OCI-M1 (cell line): Measurements from ENCODE around the gene KLHL12.

ENCODE experiments used
- DNase-seq: peaks from one replicate; lab custom pipeline; 2025; lab: John Stamatoyannopoulos, UW

Gene KLHL12

GRCh38 chr1:202888221-202888530, 38.9 kb downstream of the KLHL12 start:
- no peak for DNase-seq

GRCh38 chr1:202880961-202881460, 46.0 kb downstream of the KLHL12 start:
- DNase-seq = no peak

- DNase-seq = no peak
Observed at GRCh38 chr1:202880062-202880461, 47.0 kb downstream of the KLHL12 start.

GRCh38 chr1:202879128-202879527, 47.9 kb downstream of the KLHL12 start:
- DNase-seq = no peak

GRCh38 chr1:202873026-202873425, 54.0 kb downstream of the KLHL12 start:
- DNase-seq = no peak

- DNase-seq = no peak
Observed at GRCh38 chr1:202871367-202871766, 55.7 kb downstream of the KLHL12 start.

GRCh38 chr1:202862679-202863560, 64.1 kb downstream of the KLHL12 start:
- no peak for DNase-seq

- DNase-seq = peak; percentile 85
Observed at GRCh38 chr1:202861420-202862132, 65.5 kb downstream of the KLHL12 start.

GRCh38 chr1:202860744-202861419, 66.2 kb downstream of the KLHL12 start:
- no peak for DNase-seq

- DNase-seq = no peak
Observed at GRCh38 chr1:202858789-202859414, 68.1 kb downstream of the KLHL12 start.

GRCh38 chr1:202858331-202858730, 68.7 kb downstream of the KLHL12 start:
- DNase-seq = no peak

- DNase-seq = no peak
Observed at GRCh38 chr1:202857136-202857610, 69.9 kb downstream of the KLHL12 start.

GRCh38 chr1:202856014-202856413, 71.0 kb downstream of the KLHL12 start:
- no peak for DNase-seq

GRCh38 chr1:202854787-202855186, 72.2 kb downstream of the KLHL12 start:
- no peak for DNase-seq

- DNase-seq = peak; percentile 87
Observed at GRCh38 chr1:202852163-202852904, 74.7 kb downstream of the KLHL12 start.

GRCh38 chr1:202850593-202851362, 76.3 kb downstream of the KLHL12 start:
- no peak for DNase-seq

- DNase-seq = no peak
Observed at GRCh38 chr1:202848191-202848542, 78.9 kb downstream of the KLHL12 start.

- no peak for DNase-seq
Observed at GRCh38 chr1:202844935-202845334, 82.1 kb downstream of the KLHL12 start.

GRCh38 chr1:202844259-202844658, 82.8 kb downstream of the KLHL12 start:
- no peak for DNase-seq

- no peak for DNase-seq
Observed at GRCh38 chr1:202843081-202843480, 84.0 kb downstream of the KLHL12 start.
